ENCODE measurements around the gene ADRA2A. TPM values are rescaled to one million over a fixed set of nuclear protein-coding genes. Genes with fewer than 3 reads are reported as not detected.

ADRA2A gene
- total RNA-seq, 1 experiment from 2014 or later = not detected

DNA sequence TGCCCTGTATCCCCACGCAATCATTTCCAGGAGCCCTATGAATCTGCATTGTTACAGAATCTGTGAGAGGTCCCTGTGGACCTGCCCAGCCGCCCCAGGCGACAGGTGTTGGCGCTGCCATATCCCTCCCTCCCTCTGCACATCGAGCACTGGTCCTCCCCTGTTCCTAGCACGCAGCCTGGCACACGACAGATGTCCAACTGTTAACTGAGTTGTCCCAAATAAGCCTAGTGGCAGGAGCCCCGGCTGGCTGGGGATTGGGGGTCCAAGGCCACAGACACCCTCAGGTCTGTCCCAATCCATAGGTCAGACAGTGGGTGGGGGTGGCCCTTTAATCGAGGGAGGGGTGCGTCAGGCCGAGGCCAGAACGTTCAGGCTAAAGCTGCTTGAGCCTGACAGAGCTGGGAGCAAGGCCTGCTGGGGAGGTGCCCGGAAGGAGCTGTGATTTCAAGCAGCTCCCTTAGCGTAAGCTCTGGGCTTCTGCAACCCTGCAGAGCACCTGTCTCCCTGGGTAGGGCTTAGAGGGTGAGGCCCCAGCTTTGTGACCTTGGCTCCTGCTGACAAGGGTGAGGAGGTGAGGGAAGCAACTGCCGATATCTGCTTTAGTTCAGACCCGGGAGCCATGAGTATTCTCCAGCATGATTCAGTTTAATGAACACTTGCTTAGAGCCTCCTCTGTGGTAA, 40.1 kb downstream of the ADRA2A start:
- DNase-seq = no peak

DNA sequence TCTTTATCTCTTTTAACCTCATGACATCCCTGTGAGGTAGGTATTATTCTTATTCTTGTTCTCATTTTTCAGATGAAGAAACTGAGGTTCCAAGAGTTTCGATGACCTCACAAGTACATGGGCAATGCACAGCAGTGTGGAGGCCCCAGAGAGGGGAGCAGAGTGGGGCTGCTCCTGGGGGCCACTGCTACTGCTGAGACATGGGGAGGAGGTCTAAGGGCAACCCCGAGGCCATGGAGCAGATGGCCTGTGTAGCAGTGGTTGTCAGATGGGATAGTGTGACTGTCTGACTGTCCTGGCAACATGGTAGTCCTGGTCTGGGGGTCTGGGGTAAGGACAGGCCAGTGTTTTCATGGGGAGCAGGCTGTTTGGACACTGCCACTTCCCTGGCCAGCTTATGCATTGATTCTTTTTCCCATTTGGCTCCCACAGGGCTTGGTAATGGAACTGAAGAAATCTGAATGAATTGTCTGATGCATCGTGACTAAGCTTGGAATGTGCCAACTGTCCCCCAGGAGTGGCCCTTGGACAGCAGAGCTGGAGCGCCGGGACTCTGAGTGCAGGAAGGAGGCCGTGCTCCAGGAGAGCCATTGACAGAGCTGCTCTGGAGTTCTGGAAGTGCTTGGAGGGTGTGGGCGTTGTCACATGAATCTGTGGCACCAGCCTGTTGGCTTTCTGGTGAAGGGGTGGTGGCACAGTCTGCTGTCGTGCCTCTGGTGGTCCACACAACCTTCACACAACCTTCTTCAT, 40.9 kb downstream of the ADRA2A start:
- H3K9me3 ChIP-seq = no peaks in the 10 kb centered on the region
- H3K4me3 ChIP-seq = no peak overlapping the region
- H3K27me3 ChIP-seq = no peaks in the 10 kb centered on the region
- DNase-seq = no peak
- no peaks in the 10 kb centered on the region for H3K36me3 ChIP-seq

More for the DNA sequence above, 40.1 kb downstream of the ADRA2A start:
- Histone ChIP-seq H3K27me3 (no peaks in the 10 kb centered on the region), H3K36me3 (no peaks in the 10 kb centered on the region), H3K4me3 (no peak overlapping the region), H3K9me3 (no peaks in the 10 kb centered on the region)

DNA sequence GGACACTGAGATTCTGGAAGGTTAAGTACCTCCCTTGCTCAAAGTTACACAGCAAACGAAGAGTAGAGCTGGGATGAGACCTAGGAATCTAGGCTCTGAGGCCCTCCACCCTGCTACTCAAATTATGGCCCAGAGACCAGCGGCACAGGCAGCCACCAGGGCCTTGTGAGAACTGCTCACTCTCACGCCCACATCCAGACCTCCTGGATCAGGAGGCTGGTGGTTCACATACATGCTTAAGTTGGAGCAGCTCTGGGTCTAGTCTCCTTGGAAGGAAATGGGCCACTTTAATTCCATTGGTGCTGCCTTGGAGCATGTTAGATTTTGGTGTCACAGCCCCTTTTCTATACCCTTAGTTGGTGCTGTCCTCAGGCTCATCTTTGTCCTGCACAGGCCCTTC, 41.9 kb downstream of the ADRA2A start:
- Histone ChIP-seq H3K4me3 (no peak overlapping the region), H3K36me3 (no peaks in the 10 kb centered on the region)
- no peak for DNase-seq

DNA sequence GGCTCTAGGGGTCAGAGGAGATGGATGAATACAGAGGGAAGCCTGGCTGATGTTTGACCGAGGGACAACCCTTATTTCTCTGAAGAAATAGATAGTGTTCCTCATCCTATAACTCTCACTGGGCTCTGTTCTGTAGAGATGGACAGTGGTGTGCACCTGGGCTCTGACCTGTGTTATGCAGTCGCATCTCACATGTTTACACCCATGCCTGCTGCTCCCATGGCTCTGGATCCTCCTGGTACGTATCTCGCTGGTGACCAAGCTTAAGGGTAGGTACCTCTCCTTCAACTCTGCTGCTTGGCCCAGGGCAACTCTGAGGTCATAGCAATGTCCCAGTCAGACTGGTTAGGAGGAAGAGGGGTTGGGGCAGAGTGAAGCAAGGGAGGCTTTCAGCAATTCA, 42.8 kb downstream of the ADRA2A start:
- no peaks in the 10 kb centered on the region for H3K27me3 ChIP-seq
- no peak for DNase-seq

More for the DNA sequence above, 41.9 kb downstream of the ADRA2A start:
- Histone ChIP-seq H3K9me3 (no peaks in the 10 kb centered on the region), H3K27me3 (no peaks in the 10 kb centered on the region)

DNA sequence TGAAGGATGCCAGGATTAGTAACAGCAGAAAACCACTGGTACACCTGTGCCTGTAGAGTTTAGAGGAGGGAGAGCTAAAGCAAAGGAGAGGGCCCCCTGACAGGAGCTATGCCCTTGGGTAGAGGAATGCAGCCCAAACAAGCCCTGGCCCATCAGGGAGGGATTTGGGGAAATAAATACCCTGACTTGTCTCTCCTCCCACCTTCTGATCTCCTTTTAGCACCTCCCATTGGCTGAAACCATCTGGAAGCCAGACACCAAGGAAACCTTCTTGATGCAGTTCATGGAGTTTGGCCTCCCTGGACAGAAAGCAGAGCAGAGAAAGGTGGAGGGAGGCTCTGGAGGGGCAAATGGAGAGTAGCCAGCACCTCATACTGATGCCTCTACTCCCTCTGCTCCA, 45.3 kb downstream of the ADRA2A start:
- Histone ChIP-seq H3K36me3 (no peaks in the 10 kb centered on the region), H3K9me3 (no peaks in the 10 kb centered on the region), H3K4me3 (no peak overlapping the region), H3K27me3 (no peaks in the 10 kb centered on the region)
- DNase-seq = no peak

More for the DNA sequence above, 42.8 kb downstream of the ADRA2A start:
- H3K4me3 ChIP-seq = no peak overlapping the region
- H3K36me3 ChIP-seq = no peaks in the 10 kb centered on the region
- no peaks in the 10 kb centered on the region for H3K9me3 ChIP-seq

DNA sequence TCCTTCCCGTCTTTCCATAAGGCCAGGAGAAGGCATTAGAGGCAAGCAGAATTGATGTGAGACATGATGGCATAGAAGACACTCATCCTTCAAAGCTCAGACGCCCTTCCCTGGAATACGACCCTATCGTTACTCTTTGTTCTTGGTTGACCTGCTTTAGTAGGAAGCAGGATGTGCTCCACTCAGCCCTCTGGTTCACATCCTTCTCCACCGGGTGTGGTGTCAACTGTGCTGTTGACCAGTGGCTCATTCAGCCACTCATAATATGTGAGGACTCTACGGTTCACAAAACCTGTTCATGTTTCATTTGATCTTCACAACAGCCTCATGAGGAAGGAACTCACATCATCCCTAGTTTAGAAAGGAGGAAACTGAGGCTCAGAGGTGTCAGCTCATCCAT, 47.1 kb downstream of the ADRA2A start:
- DNase-seq = no peak
- no peaks in the 10 kb centered on the region for H3K36me3 ChIP-seq
- no peak overlapping the region for H3K4me3 ChIP-seq
- no peaks in the 10 kb centered on the region for H3K9me3 ChIP-seq
- H3K27me3 ChIP-seq = no peaks in the 10 kb centered on the region

DNA sequence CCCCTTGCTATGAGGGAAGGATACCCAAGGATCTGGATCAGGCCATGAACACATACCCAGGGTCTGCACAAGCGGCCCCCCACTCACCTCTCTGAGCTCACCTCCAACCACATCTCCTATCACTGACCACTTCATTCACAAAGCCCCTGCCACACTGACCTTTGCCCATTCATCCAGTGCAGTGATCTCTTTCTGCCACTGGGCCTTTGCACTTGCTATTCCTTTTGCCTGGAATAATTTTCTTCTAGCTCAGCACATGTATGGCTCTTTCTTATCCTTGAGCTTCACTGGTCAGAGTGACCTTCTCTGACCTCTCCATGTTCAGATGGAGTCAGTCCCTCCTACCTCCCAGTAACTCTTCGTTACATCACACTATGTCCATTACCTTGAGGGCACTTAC, 48.3 kb downstream of the ADRA2A start:
- H3K4me3 ChIP-seq = no peak overlapping the region
- H3K36me3 ChIP-seq = no peaks in the 10 kb centered on the region
- H3K9me3 ChIP-seq = no peaks in the 10 kb centered on the region
- DNase-seq = no peak
- H3K27me3 ChIP-seq = no peaks in the 10 kb centered on the region

DNA sequence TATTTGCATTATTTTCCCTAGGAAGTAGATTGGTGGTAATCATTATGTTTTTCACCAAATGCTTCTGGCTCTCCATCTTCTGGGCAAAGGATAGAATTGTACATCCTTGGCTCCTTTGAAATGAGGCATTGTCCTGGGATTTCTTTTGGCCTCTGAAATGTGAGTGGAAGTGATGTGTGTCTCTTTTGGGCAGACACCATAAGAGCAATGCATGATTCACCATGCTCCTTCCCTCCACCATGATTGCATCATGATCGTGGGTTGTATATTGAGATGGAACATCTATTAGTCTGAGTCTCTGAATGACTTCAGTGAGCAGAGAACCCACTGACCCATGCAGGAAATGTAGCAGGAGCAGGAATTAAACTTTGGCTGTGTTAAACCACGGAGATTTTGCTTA, 49.2 kb downstream of the ADRA2A start:
- H3K36me3 ChIP-seq = no peaks in the 10 kb centered on the region
- H3K4me3 ChIP-seq = no peak overlapping the region
- H3K9me3 ChIP-seq = no peaks in the 10 kb centered on the region
- no peaks in the 10 kb centered on the region for H3K27me3 ChIP-seq
- DNase-seq = peak; percentile 65

DNA sequence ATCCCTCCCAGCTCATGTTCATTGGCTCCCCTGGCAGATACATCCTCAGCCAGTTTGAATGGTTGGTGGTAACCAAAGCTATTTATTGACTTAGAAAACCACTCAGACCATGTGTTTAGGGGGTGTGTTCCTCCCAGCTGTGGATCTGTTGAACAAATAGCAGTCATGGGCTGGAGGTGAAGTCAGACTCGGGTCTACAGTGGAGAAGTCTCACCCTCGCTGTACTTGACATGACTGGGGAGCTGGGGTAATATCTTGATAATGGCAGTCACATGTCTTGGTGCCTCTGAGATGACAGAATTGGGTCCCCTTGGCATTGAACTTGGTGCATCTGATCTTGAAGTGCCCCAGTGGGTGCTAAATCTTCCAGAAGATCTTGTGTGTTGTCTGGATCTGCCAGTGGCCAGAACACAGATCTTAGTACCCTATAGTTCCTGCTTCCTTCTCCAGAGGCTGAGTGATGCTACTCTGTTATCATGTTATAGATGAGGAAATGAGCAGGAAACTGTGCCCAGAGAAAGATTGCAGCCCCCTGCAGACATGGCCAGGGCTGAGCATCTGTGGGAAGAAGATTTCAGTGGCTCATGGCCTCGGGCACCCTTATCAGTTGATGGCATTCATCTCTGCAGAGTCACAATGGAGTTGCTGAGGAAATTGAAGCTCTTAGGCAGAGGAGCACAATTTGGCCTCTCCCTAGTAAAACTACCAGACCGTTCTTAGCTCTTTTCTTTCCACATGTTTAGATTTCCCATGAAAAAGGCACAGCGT, 50.4 kb downstream of the ADRA2A start:
- Histone ChIP-seq H3K4me3 (no peak overlapping the region), H3K27me3 (no peaks in the 10 kb centered on the region), H3K36me3 (no peaks in the 10 kb centered on the region), H3K9me3 (no peaks in the 10 kb centered on the region)
- no peak for DNase-seq

DNA sequence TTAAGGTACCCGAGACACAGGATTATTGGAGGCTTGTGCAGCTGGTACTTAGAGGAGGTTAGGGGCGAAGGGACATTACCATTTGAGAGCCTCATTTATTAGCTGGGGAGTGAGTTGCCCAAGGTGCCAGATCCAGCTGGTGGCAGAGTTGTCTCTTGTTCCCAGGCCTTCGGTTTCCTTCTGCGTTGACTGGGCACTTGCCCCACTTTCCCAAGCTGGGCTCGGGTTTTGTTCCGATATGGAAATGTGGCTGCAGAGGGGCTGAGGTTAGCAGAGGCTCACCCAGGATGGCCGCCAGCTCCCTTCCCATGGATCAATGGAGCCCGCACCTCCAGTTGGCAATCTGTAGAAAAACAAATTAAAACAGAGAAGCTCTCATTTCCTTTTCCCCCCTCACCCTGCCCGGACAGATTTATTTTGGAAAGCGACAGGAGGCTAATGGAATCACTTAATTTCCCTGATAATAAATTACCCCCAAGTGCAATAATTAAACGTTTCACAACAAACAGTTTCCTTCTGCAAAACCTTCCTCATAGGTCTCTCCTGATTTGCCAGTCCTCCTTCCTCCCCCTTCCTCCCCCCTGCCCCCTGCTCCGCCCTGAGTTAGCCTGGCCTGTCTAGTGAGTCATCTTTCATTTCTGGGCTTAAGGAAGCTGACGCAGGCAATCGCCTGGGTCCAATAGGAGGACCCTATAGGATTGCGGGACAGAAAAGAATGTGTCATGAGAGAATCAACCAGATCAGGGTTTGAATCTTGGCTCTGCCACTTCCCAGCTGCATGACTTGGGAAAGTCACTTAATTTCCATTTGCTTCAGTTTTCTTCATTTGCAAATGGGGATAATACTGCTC, 51.7 kb downstream of the ADRA2A start:
- H3K9me3 ChIP-seq = no peaks in the 10 kb centered on the region
- peak; percentile 88 for DNase-seq
- H3K4me3 ChIP-seq = peak overlapping the region; percentile 12; the same call in 1 of the 2 replicates
- no peaks in the 10 kb centered on the region for H3K36me3 ChIP-seq
- 0 out of 2 replicates have a peak, but pooled peaks cover 2% of the 10 kb centered on the region for H3K27me3 ChIP-seq

DNA sequence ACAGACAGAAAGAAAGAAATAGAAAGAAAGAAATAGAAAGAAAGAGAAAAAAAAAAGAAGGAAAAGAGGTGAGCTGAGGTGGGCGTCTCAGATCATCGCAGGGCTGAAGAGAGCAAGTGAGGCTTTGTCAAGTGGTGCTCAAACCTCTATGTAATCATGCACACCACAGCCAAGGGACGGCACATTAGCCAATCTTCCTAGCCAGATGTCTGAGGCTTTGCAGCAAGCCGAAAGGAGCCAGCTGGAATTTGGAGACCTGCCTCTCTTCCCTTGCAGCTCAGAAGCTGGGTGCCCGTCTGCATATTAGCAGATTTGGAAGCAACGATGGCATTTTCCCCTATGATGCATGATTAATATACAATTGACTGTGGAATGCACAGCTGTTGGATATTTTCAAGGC, 52.5 kb downstream of the ADRA2A start:
- no peaks in the 10 kb centered on the region for H3K36me3 ChIP-seq
- no peaks in the 10 kb centered on the region for H3K9me3 ChIP-seq
- peak; percentile 82 for DNase-seq
- 0 out of 2 replicates have a peak, but pooled peaks cover 2% of the 10 kb centered on the region for H3K27me3 ChIP-seq
- no peak overlapping the region for H3K4me3 ChIP-seq

DNA sequence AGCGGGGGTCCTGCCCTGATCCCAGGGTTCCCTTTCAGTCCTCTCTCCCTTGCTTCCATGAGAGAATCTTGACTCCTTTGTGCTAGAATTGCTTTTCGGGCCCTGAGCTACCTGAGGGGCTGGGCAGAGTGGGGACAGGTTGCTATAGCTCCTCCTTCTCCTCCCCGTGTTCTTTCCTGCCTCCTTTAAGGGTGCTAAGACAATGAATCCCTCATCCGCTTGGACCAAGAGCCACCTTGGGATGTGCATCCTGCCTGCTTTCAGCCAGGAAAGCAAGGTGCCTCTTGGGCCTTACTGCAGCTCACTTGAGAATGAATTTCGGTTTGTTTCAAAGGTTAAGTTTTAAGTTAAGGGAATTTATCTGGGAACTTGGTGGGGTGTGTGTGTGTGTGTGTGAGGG, 53.6 kb downstream of the ADRA2A start:
- Histone ChIP-seq H3K4me3 (no peak overlapping the region), H3K9me3 (peaks cover 6% of the 10 kb centered on the region), H3K27me3 (0 out of 2 replicates have a peak, but pooled peaks cover 2% of the 10 kb centered on the region), H3K36me3 (no peaks in the 10 kb centered on the region)
- DNase-seq = no peak

Other genes with a start within 250 kb of the ADRA2A start
- 20.0 and 25.8 TPM in 2 replicates for gene PDCD4, start 205.1 kb upstream of the ADRA2A start, total RNA-seq (2014; rRNA removed; shearing (Covaris generic); ENCODE audit: low replicate concordance)
- gene BBIP1, start 157.8 kb upstream of the ADRA2A start, total RNA-seq (2014; rRNA removed; shearing (Covaris generic); ENCODE audit: low replicate concordance) = 13.1 and 28.5 TPM in 2 replicates
- 11.1 and 15.4 TPM in 2 replicates for gene SHOC2, start 157.4 kb upstream of the ADRA2A start, total RNA-seq (2014; rRNA removed; shearing (Covaris generic); ENCODE audit: low replicate concordance)